ENCODE measurements around the gene EFCAB8.

EFCAB8 gene

DNA sequence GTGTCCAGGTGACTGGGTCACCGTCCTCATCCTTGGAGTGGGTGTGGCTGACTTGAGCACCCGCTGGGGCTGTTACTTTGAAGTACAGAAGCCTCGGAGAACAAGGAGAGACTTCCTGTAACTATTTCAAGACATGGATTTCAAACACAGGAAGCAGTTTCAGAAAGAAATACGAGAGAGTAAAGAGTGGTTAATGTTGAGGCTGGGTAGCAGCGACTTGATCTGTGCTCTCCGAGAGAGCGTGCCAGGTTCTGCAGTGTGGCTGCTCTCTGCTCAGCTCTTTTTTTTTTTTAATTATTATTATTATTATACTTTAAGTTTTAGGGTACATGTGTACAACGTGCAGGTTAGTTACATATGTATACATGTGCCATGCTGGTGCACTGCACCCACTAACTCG is 17.5 kb upstream of the EFCAB8 start:
- TF ChIP-seq, protein P1, sequence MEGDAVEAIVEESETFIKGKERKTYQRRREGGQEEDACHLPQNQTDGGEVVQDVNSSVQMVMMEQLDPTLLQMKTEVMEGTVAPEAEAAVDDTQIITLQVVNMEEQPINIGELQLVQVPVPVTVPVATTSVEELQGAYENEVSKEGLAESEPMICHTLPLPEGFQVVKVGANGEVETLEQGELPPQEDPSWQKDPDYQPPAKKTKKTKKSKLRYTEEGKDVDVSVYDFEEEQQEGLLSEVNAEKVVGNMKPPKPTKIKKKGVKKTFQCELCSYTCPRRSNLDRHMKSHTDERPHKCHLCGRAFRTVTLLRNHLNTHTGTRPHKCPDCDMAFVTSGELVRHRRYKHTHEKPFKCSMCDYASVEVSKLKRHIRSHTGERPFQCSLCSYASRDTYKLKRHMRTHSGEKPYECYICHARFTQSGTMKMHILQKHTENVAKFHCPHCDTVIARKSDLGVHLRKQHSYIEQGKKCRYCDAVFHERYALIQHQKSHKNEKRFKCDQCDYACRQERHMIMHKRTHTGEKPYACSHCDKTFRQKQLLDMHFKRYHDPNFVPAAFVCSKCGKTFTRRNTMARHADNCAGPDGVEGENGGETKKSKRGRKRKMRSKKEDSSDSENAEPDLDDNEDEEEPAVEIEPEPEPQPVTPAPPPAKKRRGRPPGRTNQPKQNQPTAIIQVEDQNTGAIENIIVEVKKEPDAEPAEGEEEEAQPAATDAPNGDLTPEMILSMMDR (IDR thresholded peaks at IDR 0.05; ENCODE audit: low read depth, low read length, missing control alignments): no peak
- DNase-seq (ENCODE audit: low read depth): no peak
- H3K4me3 ChIP-seq (ENCODE audit: low read depth, low read length): no peak overlapping the region

DNA sequence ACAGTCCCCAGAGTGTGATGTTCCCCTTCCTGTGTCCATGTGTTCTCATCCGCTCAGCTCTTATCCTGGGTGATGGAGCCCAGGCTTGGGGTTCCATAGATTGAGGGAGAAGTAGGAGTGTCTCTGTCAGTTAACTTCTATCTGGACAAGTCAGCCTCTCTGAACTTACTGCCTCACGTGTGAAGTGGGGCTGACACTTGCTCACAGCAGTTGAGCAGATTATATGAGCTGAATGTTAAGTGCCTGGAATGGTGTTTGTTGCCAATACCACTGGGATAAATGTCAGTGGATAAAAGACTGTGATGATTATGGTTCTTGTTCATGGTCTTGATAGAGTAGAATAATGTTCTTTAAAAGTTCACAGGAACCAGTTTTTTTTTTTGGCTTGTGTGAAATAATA is 17.1 kb upstream of the EFCAB8 start:
- H3K4me3 ChIP-seq (ENCODE audit: low read depth, low read length): no peak overlapping the region
- no peak for DNase-seq (ENCODE audit: low read depth)
- TF ChIP-seq, protein P1 (IDR thresholded peaks at IDR 0.05; ENCODE audit: low read depth, low read length, missing control alignments): no peak

- H3K4me3 ChIP-seq (ENCODE audit: low read depth, low read length): no peak overlapping the region
- DNase-seq (ENCODE audit: low read depth): no peak
- TF ChIP-seq, protein P1 (IDR thresholded peaks at IDR 0.05; ENCODE audit: low read depth, low read length, missing control alignments): no peak
Observed at GRCh38 chr20:32842688-32843524, 15.8 kb upstream of the EFCAB8 start.

- no peak for DNase-seq (ENCODE audit: low read depth)
- no peak overlapping the region for H3K4me3 ChIP-seq (ENCODE audit: low read depth, low read length)
- TF ChIP-seq, protein P1 (IDR thresholded peaks at IDR 0.05; ENCODE audit: low read depth, low read length, missing control alignments): no peak
Observed at GRCh38 chr20:32845786-32846185, 12.9 kb upstream of the EFCAB8 start.

DNA sequence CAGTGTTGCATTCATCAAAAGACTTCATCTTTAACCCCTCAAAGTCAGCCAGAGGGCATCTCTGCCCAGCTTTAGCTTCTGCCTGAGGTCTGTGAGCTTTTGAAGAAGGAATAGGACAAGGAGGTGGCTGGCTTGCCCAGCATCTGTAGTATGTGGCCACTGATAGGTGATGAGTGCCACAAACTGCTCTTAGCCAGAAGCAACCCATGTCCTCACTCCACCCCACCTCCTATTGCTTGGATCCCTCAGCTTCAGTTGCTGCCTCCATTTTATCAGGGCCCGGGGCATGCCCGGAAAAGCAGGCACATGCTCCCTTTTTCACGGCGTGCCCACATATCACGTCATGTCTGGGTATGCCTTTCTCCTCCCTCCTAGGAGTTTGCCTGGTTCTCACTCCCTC is 11.9 kb upstream of the EFCAB8 start:
- H3K4me3 ChIP-seq (ENCODE audit: low read depth, low read length): no peak overlapping the region
- TF ChIP-seq, protein P1 (IDR thresholded peaks at IDR 0.05; ENCODE audit: low read depth, low read length, missing control alignments): no peak
- no peak for DNase-seq (ENCODE audit: low read depth)

GRCh38 chr20:32847964-32848363 is 10.8 kb upstream of the EFCAB8 start:
- H3K4me3 ChIP-seq (ENCODE audit: low read depth, low read length): no peak overlapping the region
- DNase-seq (ENCODE audit: low read depth): no peak
- TF ChIP-seq, protein P1 (IDR thresholded peaks at IDR 0.05; ENCODE audit: low read depth, low read length, missing control alignments): no peak

DNA sequence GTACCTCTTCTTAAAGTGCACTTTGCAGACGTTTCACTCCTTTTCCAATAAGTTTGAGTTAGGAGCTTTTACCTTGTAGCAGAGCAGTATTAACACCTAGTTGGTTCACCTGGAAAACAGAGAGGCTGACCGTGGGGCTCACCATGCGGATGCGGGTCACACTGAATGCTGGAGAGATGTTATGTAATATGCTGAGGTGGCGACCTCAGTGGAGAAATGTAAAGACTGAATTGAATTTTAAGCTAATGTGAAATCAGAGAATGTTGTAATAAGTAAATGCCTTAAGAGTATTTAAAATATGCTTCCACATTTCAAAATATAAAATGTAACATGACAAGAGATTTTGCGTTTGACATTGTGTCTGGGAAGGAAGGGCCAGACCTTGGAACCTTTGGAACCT is 9.9 kb upstream of the EFCAB8 start:
- DNase-seq (ENCODE audit: low read depth): no peak
- H3K4me3 ChIP-seq (ENCODE audit: low read depth, low read length): no peak overlapping the region
- TF ChIP-seq, protein P1 (IDR thresholded peaks at IDR 0.05; ENCODE audit: low read depth, low read length, missing control alignments): no peak

Data from GM12864 (cell line).